ENCODE measurements around the gene CLDN3.
"Not testable (repeated sequence)": the region's sequence is repeated elsewhere in the genome, so short reads cannot be mapped to it uniquely, and the experiment has no call there.

Gene CLDN3

DNA sequence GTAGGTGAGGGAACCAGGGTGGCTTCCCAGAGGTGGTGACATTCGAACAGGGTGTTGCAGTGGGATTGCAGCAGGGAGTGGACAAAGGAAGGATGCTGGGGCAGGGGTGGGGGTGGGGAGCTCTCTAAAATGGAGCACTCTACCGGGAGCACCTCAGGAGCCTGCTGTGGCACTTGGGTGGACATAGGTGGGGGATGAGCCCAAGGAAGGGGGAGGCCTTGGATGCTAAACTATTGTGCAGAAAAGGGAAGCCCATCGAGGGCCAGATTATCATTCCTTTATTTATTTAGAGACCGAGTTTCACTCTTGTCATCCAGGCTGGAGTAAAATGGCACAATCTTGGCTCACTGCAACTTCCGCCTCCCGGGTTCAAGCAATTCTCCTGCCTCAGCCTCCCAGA is 47.3 kb downstream of the CLDN3 start:
- TF ChIP-seq EZH2phosphoT487 (IDR thresholded peaks at IDR 0.05; ENCODE audit: low read length) (no peak), EZH2 (optimal IDR thresholded peaks at IDR 0.05; ENCODE audit: low read depth, low read length) (no peak)
- TF ChIP-seq, protein P1, sequence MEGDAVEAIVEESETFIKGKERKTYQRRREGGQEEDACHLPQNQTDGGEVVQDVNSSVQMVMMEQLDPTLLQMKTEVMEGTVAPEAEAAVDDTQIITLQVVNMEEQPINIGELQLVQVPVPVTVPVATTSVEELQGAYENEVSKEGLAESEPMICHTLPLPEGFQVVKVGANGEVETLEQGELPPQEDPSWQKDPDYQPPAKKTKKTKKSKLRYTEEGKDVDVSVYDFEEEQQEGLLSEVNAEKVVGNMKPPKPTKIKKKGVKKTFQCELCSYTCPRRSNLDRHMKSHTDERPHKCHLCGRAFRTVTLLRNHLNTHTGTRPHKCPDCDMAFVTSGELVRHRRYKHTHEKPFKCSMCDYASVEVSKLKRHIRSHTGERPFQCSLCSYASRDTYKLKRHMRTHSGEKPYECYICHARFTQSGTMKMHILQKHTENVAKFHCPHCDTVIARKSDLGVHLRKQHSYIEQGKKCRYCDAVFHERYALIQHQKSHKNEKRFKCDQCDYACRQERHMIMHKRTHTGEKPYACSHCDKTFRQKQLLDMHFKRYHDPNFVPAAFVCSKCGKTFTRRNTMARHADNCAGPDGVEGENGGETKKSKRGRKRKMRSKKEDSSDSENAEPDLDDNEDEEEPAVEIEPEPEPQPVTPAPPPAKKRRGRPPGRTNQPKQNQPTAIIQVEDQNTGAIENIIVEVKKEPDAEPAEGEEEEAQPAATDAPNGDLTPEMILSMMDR (IDR thresholded peaks at IDR 0.05; ENCODE audit: low read length) = no peak
- Histone ChIP-seq H3K4me1 (ENCODE audit: low read length) (no peaks in the 10 kb centered on the region), H3K9ac (ENCODE audit: low read length) (no peak overlapping the region), H3K36me3 (replicated peaks; ENCODE audit: insufficient read depth, low read length) (no peaks in the 10 kb centered on the region), H3K27me3 (replicated peaks; ENCODE audit: insufficient read depth, low read length) (peaks cover 10% of the 10 kb centered on the region), H3K79me2 (ENCODE audit: low read length) (0 out of 2 replicates have a peak, but pooled peaks cover 4% of the 10 kb centered on the region), H3K4me2 (ENCODE audit: low read depth, low read length) (no peak overlapping the region), H3K27ac (ENCODE audit: low read length) (no peak overlapping the region), H2AFZ (ENCODE audit: low read length) (no peak overlapping the region), H4K20me1 (ENCODE audit: insufficient read depth, low read length) (no peaks in the 10 kb centered on the region), H3K9me3 (replicated peaks; ENCODE audit: insufficient read depth, low read length) (no peaks in the 10 kb centered on the region), H3K9me2 (replicated peaks; ENCODE audit: insufficient read depth, low read length) (no peaks in the 10 kb centered on the region), H3K4me3 (ENCODE audit: low read length) (no peak overlapping the region), H3F3A (ENCODE audit: insufficient read depth, low read length) (no peaks in the 10 kb centered on the region)
- no peak for DNase-seq

DNA sequence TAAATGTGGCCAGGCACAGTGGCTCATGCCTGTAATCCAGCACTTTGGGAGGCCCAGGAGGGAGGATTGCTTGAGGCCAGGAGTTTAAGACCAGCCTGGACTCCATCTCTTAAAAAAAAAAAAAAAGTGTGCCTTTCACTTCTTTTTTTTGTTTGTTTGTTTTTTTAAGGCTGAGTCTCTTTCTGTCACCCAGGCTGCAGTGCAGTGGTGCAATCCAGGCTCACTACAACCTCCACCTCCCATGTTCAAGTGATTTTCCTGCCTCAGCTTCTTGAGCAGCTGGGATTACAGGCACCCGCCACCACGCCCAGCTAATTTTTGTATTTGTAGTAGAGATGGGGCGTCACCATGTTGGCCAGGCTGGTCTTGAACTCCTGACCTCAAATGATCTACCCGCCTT is 47.9 kb downstream of the CLDN3 start:
- DNase-seq; H4K20me1 ChIP-seq (ENCODE audit: insufficient read depth, low read length); H3K36me3 ChIP-seq (replicated peaks; ENCODE audit: insufficient read depth, low read length); H3K79me2 ChIP-seq (ENCODE audit: low read length); H3K27ac ChIP-seq (ENCODE audit: low read length); H3K9ac ChIP-seq (ENCODE audit: low read length); H3K9me3 ChIP-seq (replicated peaks; ENCODE audit: insufficient read depth, low read length); H3K4me2 ChIP-seq (ENCODE audit: low read depth, low read length); H3K4me1 ChIP-seq (ENCODE audit: low read length); H3K9me2 ChIP-seq (replicated peaks; ENCODE audit: insufficient read depth, low read length); H2AFZ ChIP-seq (ENCODE audit: low read length); H3K4me3 ChIP-seq (ENCODE audit: low read length); H3F3A ChIP-seq (ENCODE audit: insufficient read depth, low read length): not testable (repeated sequence)
- H3K27me3 ChIP-seq (replicated peaks; ENCODE audit: insufficient read depth, low read length) = peaks cover 10% of the 10 kb centered on the region

DNA sequence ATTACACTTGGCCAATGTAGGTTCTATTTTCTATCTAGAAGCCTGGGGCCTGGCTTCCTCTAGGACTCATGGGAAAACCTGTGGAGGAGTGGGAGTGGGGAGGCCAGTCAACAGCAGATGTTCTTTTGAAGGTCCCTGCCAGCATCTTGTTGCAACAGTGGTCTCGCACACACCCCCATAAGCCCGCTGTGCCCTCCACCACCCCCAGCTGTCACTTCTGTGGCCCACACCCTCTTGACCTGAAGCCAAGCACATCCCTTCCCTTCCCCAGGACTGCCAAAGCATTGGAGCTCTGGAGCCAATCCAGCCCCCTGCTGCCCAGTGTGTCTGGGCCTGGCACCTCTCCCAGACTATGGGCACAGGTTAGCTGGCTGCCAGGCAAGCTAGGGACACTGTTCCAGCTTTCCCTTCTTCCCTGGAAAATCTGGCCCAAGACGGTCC is 48.7 kb downstream of the CLDN3 start:
- Histone ChIP-seq H3K9me3 (replicated peaks; ENCODE audit: insufficient read depth, low read length) (no peaks in the 10 kb centered on the region), H3K79me2 (ENCODE audit: low read length) (0 out of 2 replicates have a peak, but pooled peaks cover 4% of the 10 kb centered on the region), H3K4me2 (ENCODE audit: low read depth, low read length) (no peak overlapping the region), H2AFZ (ENCODE audit: low read length) (no peak overlapping the region), H3K36me3 (replicated peaks; ENCODE audit: insufficient read depth, low read length) (no peaks in the 10 kb centered on the region), H4K20me1 (ENCODE audit: insufficient read depth, low read length) (no peaks in the 10 kb centered on the region), H3K27ac (ENCODE audit: low read length) (no peak overlapping the region), H3K4me3 (ENCODE audit: low read length) (no peak overlapping the region), H3K4me1 (ENCODE audit: low read length) (no peaks in the 10 kb centered on the region), H3F3A (ENCODE audit: insufficient read depth, low read length) (no peaks in the 10 kb centered on the region), H3K27me3 (replicated peaks; ENCODE audit: insufficient read depth, low read length) (peaks cover 10% of the 10 kb centered on the region), H3K9ac (ENCODE audit: low read length) (no peak overlapping the region), H3K9me2 (replicated peaks; ENCODE audit: insufficient read depth, low read length) (no peaks in the 10 kb centered on the region)
- DNase-seq = no peak
- TF ChIP-seq, protein P1 (IDR thresholded peaks at IDR 0.05; ENCODE audit: low read length) = no peak

DNA sequence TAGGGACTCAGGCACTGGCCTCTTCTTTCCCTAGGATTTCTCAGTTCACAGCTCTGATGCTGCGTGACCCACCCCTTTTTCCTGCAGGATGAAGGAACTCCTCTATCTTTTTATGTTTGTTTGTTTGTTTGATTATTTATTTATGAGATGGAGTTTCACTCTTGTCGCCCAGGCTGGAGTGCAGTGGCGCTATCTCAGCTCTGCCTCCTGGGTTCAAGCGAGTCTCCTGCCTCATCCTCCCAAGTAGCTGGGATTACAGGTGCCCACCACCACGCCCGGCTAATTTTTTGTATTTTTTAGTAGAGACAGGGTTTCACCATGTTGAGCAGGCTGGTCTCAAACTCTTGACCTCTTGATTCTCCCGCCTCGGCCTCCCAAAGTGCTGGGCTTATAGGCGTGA is 49.6 kb downstream of the CLDN3 start:
- not testable (repeated sequence) for H3K4me1 ChIP-seq (ENCODE audit: low read length); H2AFZ ChIP-seq (ENCODE audit: low read length); H3K36me3 ChIP-seq (replicated peaks; ENCODE audit: insufficient read depth, low read length); DNase-seq; H4K20me1 ChIP-seq (ENCODE audit: insufficient read depth, low read length); H3K9ac ChIP-seq (ENCODE audit: low read length); H3K27ac ChIP-seq (ENCODE audit: low read length); H3K79me2 ChIP-seq (ENCODE audit: low read length); H3K4me3 ChIP-seq (ENCODE audit: low read length); H3K9me2 ChIP-seq (replicated peaks; ENCODE audit: insufficient read depth, low read length); H3K4me2 ChIP-seq (ENCODE audit: low read depth, low read length); H3K9me3 ChIP-seq (replicated peaks; ENCODE audit: insufficient read depth, low read length); H3F3A ChIP-seq (ENCODE audit: insufficient read depth, low read length)
- H3K27me3 ChIP-seq (replicated peaks; ENCODE audit: insufficient read depth, low read length) = peaks cover 10% of the 10 kb centered on the region
